ENCODE results near the gene KRAS.

The KRAS gene

GRCh38 chr12:25253371-25254068 is 2.8 kb upstream of the KRAS start:
- DNase-seq (ENCODE audit: insufficient read length) = no peak

GRCh38 chr12:25252946-25253345 is 2.2 kb upstream of the KRAS start:
- FAIRE-seq = no peak
- DNase-seq (ENCODE audit: insufficient read length) = no peak
- TF ChIP-seq TAF1 (IDR thresholded peaks at IDR 0.05; ENCODE audit: borderline replicate concordance, low read depth, low read length) (no peak), POLR2AphosphoS5 (IDR thresholded peaks at IDR 0.05; ENCODE audit: low read depth, low read length) (no peak), POLR2A (IDR thresholded peaks at IDR 0.05; ENCODE audit: low read depth, low read length) (no peak)

More at GRCh38 chr12:25253371-25254068, 2.8 kb upstream of the KRAS start:
- FAIRE-seq = no peak
- TF ChIP-seq TAF1 (IDR thresholded peaks at IDR 0.05; ENCODE audit: borderline replicate concordance, low read depth, low read length) (no peak), POLR2A (IDR thresholded peaks at IDR 0.05; ENCODE audit: low read depth, low read length) (no peak), POLR2AphosphoS5 (IDR thresholded peaks at IDR 0.05; ENCODE audit: low read depth, low read length) (no peak)

DNA sequence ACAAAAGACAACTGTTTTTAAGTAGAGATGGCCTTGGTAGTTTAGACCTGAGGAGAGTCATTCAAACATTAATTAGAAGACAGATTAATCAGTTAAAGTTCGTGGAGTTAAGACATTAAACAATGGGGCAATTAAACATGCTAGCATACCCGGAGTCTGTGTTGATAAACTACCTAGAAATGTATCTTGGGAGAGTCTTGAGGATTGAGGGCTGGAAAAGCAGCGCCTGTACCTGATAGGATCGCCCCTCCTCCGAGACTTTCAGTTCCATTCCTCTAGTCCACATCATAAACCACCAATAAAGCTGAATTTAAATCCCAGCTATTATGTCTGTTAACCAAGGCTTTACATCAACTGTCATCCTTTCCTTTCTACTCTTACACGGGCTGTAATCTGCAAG is 1.0 kb upstream of the KRAS start:
- no peak for TF ChIP-seq TAF1 (IDR thresholded peaks at IDR 0.05; ENCODE audit: borderline replicate concordance, low read depth, low read length)
- TF ChIP-seq POLR2A (IDR thresholded peaks at IDR 0.05; ENCODE audit: low read depth, low read length) = no peak

DNA sequence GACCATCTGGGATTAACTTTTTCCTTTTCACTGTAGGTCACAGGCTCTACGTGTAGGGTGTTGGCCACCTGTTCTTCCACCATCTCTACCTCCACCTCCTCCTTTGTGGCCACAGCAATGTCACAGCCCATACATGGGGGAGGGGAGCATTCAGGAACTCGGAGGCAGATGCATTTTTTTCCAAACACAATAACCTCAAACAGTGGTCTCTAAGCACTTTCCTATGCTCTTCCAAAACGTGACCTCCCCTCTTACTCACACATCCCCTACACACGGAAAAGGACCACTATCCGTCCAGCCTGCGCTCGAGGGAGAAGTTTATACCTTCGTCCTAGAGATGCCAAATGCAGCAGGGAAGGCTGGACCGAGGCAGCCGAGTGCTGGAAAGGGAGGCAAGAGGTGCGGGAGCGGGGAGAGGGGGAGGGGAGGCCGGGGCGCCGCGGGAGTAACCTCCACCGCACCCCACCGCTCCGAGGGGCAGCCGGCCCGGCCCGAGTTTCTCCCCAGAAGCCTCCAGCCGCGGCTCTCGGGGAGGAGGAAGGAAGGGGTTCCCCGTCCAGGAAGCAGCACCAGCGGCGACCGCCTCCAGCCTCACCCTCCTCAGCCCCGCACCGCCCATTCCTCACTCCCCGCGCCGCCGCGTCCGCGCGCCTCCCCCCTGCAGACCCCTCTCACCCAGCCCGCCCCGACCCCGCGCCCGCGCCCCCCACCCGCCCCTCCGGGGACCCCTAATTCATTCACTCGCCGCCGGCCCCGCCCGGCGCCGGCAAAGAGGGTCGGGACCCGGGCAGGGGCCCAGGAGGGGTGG is 594 bp downstream of the KRAS start:
- peak; percentile 46 for DNase-seq (ENCODE audit: insufficient read length)
- peak; percentile 46 for FAIRE-seq
- no peak for TF ChIP-seq POLR2A (IDR thresholded peaks at IDR 0.05; ENCODE audit: low read depth, low read length)

More for the DNA sequence above, 1.0 kb upstream of the KRAS start:
- FAIRE-seq = no peak
- no peak for DNase-seq (ENCODE audit: insufficient read length)

DNA sequence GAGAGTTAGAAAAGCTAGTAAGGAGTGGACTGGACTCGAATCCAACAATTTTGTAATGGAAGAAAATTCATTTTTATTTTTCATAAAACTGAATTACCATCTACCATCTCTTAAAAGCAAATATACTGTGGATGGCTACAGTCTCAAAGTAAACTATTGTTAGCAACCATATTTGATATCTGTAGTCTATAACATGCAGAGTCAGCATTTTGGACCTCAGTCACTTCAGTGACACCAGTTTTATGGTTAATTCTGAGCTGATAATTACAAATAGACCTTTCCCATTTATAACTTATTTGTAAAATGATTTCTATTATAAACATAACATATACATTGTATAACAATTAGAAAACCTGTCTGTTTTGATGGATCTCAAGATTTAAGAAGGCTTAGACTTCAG is 2.0 kb downstream of the KRAS start:
- FAIRE-seq (no peak), DNase-seq (ENCODE audit: insufficient read length) (no peak)
- no peak for TF ChIP-seq POLR2AphosphoS5 (IDR thresholded peaks at IDR 0.05; ENCODE audit: low read depth, low read length)
- no peak for TF ChIP-seq TAF1 (IDR thresholded peaks at IDR 0.05; ENCODE audit: borderline replicate concordance, low read depth, low read length)
- no peak for TF ChIP-seq POLR2A (IDR thresholded peaks at IDR 0.05; ENCODE audit: low read depth, low read length)

DNA sequence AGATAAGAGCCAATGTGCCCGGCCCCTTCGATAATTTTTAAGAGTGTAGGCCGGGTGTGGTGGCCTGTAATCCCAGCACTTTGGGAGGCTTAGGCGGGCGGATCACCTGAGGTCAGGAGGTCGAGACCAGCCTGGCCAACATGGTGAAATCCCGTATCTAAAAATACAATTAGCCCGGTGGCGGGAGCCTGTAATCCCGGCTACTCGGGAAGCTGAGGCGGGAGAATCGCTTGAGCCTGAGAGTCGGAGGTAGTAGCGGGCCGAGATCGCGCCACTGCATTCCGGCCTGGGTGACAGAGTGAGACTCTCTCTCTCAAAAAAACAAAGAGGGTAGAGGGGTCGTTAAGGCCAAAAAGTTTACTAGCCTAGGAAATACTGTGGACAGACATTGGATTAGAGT is 2.6 kb downstream of the KRAS start:
- FAIRE-seq (no peak), DNase-seq (ENCODE audit: insufficient read length) (no peak)
- TF ChIP-seq TAF1 (IDR thresholded peaks at IDR 0.05; ENCODE audit: borderline replicate concordance, low read depth, low read length) = no peak
- no peak for TF ChIP-seq POLR2AphosphoS5 (IDR thresholded peaks at IDR 0.05; ENCODE audit: low read depth, low read length)
- TF ChIP-seq POLR2A (IDR thresholded peaks at IDR 0.05; ENCODE audit: low read depth, low read length) = no peak

DNA sequence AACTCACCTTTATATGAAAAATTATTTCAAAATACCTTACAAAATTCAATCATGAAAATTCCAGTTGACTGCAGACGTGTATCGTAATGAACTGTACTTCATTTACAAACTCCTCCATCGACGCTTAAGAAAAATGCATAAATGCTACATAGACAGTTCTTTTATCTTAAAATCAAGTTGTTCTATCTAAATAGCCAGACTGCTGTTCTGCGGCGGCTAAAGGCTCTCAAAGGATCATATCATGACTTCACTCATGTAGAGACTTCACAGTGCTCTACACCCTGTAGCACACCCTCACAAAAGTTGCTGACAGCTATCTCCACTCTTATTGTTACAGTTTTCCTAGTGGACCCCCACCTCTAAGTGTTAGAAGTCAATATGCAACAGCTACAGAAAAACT is 5.2 kb downstream of the KRAS start:
- DNase-seq (ENCODE audit: insufficient read length) = no peak
- FAIRE-seq = no peak
- TF ChIP-seq POLR2AphosphoS5 (IDR thresholded peaks at IDR 0.05; ENCODE audit: low read depth, low read length) = no peak

- TF ChIP-seq TAF1 (IDR thresholded peaks at IDR 0.05; ENCODE audit: borderline replicate concordance, low read depth, low read length) (no peak), POLR2A (IDR thresholded peaks at IDR 0.05; ENCODE audit: low read depth, low read length) (no peak), POLR2AphosphoS5 (IDR thresholded peaks at IDR 0.05; ENCODE audit: low read depth, low read length) (no peak)
- DNase-seq (ENCODE audit: insufficient read length) = no peak
- FAIRE-seq = no peak
Measured at GRCh38 chr12:25243680-25243990, 7.1 kb downstream of the KRAS start.

GRCh38 chr12:25242981-25243679 is 7.6 kb downstream of the KRAS start:
- TF ChIP-seq TAF1 (IDR thresholded peaks at IDR 0.05; ENCODE audit: borderline replicate concordance, low read depth, low read length) (no peak), POLR2AphosphoS5 (IDR thresholded peaks at IDR 0.05; ENCODE audit: low read depth, low read length) (no peak), POLR2A (IDR thresholded peaks at IDR 0.05; ENCODE audit: low read depth, low read length) (no peak)
- FAIRE-seq = peak; percentile 36

DNA sequence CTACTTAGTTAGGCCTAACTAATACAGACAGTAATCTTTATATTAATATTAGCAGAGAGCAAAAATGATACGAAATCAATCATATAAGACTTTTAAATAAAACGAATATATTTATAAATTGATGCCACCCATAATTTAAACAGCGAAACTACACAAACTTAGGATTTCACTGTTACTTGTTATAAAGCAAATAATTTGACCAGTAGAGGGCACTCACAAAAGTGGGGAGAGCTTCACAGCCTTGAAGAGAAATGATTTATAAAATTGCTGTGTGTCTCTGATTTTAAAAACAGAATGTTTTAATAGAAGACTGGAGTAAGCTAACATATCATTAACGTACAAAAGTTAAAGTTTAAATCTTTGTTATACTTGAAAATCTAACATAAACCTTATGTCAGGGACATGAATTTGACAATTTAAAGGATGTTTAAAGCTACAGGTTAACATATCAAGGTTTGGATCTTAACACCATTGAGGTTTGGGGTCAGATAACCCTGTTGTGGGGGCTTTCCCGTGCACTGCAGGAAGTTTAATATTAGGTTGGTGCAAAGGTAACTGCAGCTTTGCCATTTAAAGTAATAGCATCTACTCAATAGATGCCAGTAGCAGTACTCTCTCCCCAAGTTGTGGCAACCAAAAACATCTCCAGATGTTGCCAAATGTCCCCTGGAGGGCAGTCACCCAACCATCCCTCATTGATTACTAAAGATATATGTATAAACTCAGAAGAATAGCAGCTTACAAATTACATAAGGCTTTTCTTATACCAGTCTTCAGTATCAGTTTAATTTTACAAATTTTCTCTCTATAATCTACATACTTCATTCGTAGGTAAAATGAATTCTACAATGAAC is 9.3 kb downstream of the KRAS start:
- TF ChIP-seq POLR2A (IDR thresholded peaks at IDR 0.05; ENCODE audit: low read depth, low read length) (no peak), TAF1 (IDR thresholded peaks at IDR 0.05; ENCODE audit: borderline replicate concordance, low read depth, low read length) (no peak), POLR2AphosphoS5 (IDR thresholded peaks at IDR 0.05; ENCODE audit: low read depth, low read length) (no peak)
- FAIRE-seq (peak; percentile 53), DNase-seq (ENCODE audit: insufficient read length) (no peak)

More at GRCh38 chr12:25242981-25243679, 7.6 kb downstream of the KRAS start:
- DNase-seq (ENCODE audit: insufficient read length) = no peak

DNA sequence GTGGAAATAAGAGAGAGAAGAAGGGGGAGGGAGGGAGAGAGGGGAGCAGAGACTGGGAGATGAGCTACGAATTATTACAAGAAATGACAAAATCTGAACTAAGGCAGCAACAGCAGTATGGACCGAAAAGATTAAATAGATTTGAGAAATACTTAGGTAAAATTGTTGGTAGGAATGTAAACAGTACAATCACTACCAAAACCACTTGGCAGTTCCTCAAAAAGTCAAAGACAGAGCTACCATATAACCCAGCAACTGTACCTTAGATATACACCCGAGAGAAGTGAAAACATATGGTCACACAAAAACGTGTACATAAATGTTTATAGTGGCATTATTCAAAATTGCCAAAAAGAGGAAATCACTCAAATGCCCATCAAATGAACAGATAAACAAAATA is 14.1 kb downstream of the KRAS start:
- FAIRE-seq (no peak), DNase-seq (ENCODE audit: insufficient read length) (no peak)
- TF ChIP-seq TAF1 (IDR thresholded peaks at IDR 0.05; ENCODE audit: borderline replicate concordance, low read depth, low read length) (no peak), POLR2AphosphoS5 (IDR thresholded peaks at IDR 0.05; ENCODE audit: low read depth, low read length) (no peak), POLR2A (IDR thresholded peaks at IDR 0.05; ENCODE audit: low read depth, low read length) (no peak)

Data from GM12892 (cell line).